Heart right ventricle (tissue), 16 donors: Measurements from ENCODE around the gene REG3A. TPM values are rescaled to one million over a fixed set of nuclear protein-coding genes. Genes with fewer than 3 reads are reported as not detected.

ENCODE experiments used
- ATAC-seq, 8 donors: fragments of 200-7000 bp; cut with Tn5 transposase; one replicate each; pipeline ENCODE4 v1.9.1; 2020; ENCODE audit warnings: mild to moderate bottlenecking in 8 of 8, moderate library complexity in 8 of 8, moderate number of reproducible peaks in 1 of 8
- DNase-seq, 2 donors: peaks; one replicate each; pipeline ENCODE4 v3.0.0-alpha.2; 2020
- H3K27ac ChIP-seq, 10 donors: fragments of 200-600 bp; sonication (generic) in 2 of 10; one replicate each; pipeline versions ENCODE4 v1.5.0 to v1.8.0; 2020 to 2022; ENCODE audit warnings: mild to moderate bottlenecking in 3 of 10
- H3K27me3 ChIP-seq, 7 donors: fragments of 200-600 bp; one replicate each; pipeline ENCODE4 v1.8.0; 2021 to 2022; ENCODE audit warnings: mild to moderate bottlenecking in 2 of 7
- H3K36me3 ChIP-seq, 9 donors: fragments of 200-600 bp; sonication (generic) in 1 of 9; one replicate each; pipeline versions ENCODE4 v1.5.0 to v1.8.0; 2020 to 2022; ENCODE audit warnings: mild to moderate bottlenecking in 2 of 9
- H3K4me1 ChIP-seq, 9 donors: fragments of 200-600 bp; sonication (generic) in 1 of 9; one replicate each; pipeline versions ENCODE4 v1.5.0 to v1.8.0; 2020 to 2022; ENCODE audit warnings: mild to moderate bottlenecking in 4 of 9
- H3K4me3 ChIP-seq, 10 donors: fragments of 200-600 bp; sonication (generic) in 2 of 10; one replicate each; pipeline versions ENCODE4 v1.5.0 to v1.8.0; 2020 to 2022; ENCODE audit warnings: mild to moderate bottlenecking in 7 of 10, moderate library complexity in 2 of 10
- H3K9me3 ChIP-seq, 11 donors: fragments of 200-600 bp in 10 of 11; sonication (generic) in 2 of 11; one replicate each; pipeline versions ENCODE4 v1.5.0 to v1.8.0; 2013 to 2022; ENCODE audit warnings: mild to moderate bottlenecking in 2 of 11, control low read depth in 1 of 11, moderate library complexity in 1 of 11
- WGBS, 2 donors: extraction: QIAGEN DNeasy Blood & Tissue Kit; methylation state at CpG; one replicate each; pipeline ENCODE4 v1.1.7; 2013; ENCODE audit warnings: inconsistent platforms in 1 of 2; 5-methylcytosine and 5-hydroxymethylcytosine counted together
- intact Hi-C, 10 donors: fragments of 100-400 bp; cut with DNase I; formaldehyde crosslinking; loops; one replicate each; pipeline versions ENCODE4 v1.11.1 to v1.14.2; 2022
- polyA plus RNA-seq, 2 donors: library from polyadenylated mRNA; stranded (reverse); fragments of 200-250 nt; gene quantifications; one replicate each; pipeline ENCODE4 v1.2.3, GENCODE V29; 2013
- total RNA-seq, 10 donors: library from RNA; stranded (reverse); fragmentation: NEBNext Ultra II Directional in 3 of 10; extraction: Animal tissue kit (Norgen Biotek cat#: 25700) in 3 of 10; gene quantifications; one replicate each; pipeline versions ENCODE4 v1.2.1 to v1.2.4, GENCODE V29; 2021 to 2023
- TF ChIP-seq, protein P1 (sequence below), 9 donors: fragments of 200-600 bp; sonication (generic) in 2 of 9; IDR thresholded peaks; one replicate each; pipeline versions ENCODE4 v1.5.0 to v1.8.0; 2021 to 2022; ENCODE audit warnings: antibody characterized with exemption in 9 of 9, mild to moderate bottlenecking in 5 of 9, moderate library complexity in 1 of 9
- donor health status: Arrhythmogenic right ventricular cardiomyopathy.
- donor health status: ischemic (EF 13 %, LVEDD 7.1; RV severe dilation, severe dysfunction).
- donor health status: healthy with polysubstance abuse.
- donor health status: DM: no; HTN: yes; CAD: no.
- donor health status: DM: no; HTN: no; CAD: no.
- donor health status: ischemic (EF 25% LVEDD 6.9; RV normal size, moderate dysfunction).
- donor health status: ischemic (EF 25% LVEDD 5.7; RV mildly dilated, moderate dysfunction).
- donor health status: healthy.
- donor health status: DM: yes; HTN: yes; CAD: no.
- donor health status: Ischemic cardiomyopathy.
- donor health status: ischemic (EF 35%, LVEDD 5.7; RV mildly dilated, moderate dysfunction).
- donor health status: nonischemic (EF 11% LVEDD 7.7; RV severe dilation, severe dysfunction).
- donor health status: DM: yes; HTN: yes; CAD: no.
- donor health status: PGD.
- donor health status: ischemic (EF 29% LVEDD 5.4; RV normal size, mild dysfunction).
- donor health status: nonischemic (EF 23%, LVEDD 6.1; RV moderate dilation, normal function).

Gene REG3A
- total and polyA plus RNA-seq, 12 donors = not detected

- Histone ChIP-seq H3K4me1 (no peaks in the 10 kb centered on the region), H3K27me3 (no peaks in the 10 kb centered on the region), H3K9me3 (no peaks in the 10 kb centered on the region), H3K27ac (no peak overlapping the region), H3K4me3 (no peak overlapping the region), H3K36me3 (no peaks in the 10 kb centered on the region)
- TF ChIP-seq, protein P1, sequence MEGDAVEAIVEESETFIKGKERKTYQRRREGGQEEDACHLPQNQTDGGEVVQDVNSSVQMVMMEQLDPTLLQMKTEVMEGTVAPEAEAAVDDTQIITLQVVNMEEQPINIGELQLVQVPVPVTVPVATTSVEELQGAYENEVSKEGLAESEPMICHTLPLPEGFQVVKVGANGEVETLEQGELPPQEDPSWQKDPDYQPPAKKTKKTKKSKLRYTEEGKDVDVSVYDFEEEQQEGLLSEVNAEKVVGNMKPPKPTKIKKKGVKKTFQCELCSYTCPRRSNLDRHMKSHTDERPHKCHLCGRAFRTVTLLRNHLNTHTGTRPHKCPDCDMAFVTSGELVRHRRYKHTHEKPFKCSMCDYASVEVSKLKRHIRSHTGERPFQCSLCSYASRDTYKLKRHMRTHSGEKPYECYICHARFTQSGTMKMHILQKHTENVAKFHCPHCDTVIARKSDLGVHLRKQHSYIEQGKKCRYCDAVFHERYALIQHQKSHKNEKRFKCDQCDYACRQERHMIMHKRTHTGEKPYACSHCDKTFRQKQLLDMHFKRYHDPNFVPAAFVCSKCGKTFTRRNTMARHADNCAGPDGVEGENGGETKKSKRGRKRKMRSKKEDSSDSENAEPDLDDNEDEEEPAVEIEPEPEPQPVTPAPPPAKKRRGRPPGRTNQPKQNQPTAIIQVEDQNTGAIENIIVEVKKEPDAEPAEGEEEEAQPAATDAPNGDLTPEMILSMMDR (IDR thresholded peaks at IDR 0.05) = no peak
- ATAC-seq (no peak), DNase-seq (no peak)
- intact Hi-C loops = no loop called here
- 70 to 84% methylated on average over 9 of the region's 9 CpGs for WGBS, 2 donors
Observed at GRCh38 chr2:79124907-79125720, 34.4 kb downstream of the REG3A start.

GRCh38 chr2:79122676-79123075 is 36.9 kb downstream of the REG3A start:
- ATAC-seq (no peak), DNase-seq (no peak)
- Histone ChIP-seq H3K27me3 (no peaks in the 10 kb centered on the region), H3K4me3 (no peak overlapping the region), H3K4me1 (no peaks in the 10 kb centered on the region), H3K27ac (no peak overlapping the region), H3K36me3 (no peaks in the 10 kb centered on the region), H3K9me3 (peaks cover 0 to 5% (median 0%) of the 10 kb centered on the region in 11 donors)
- intact Hi-C loops = no loop called here
- TF ChIP-seq, protein P1 (IDR thresholded peaks at IDR 0.05) = no peak
- WGBS, 2 donors = 87 to 98% methylated on average over 2 of the region's 2 CpGs

DNA sequence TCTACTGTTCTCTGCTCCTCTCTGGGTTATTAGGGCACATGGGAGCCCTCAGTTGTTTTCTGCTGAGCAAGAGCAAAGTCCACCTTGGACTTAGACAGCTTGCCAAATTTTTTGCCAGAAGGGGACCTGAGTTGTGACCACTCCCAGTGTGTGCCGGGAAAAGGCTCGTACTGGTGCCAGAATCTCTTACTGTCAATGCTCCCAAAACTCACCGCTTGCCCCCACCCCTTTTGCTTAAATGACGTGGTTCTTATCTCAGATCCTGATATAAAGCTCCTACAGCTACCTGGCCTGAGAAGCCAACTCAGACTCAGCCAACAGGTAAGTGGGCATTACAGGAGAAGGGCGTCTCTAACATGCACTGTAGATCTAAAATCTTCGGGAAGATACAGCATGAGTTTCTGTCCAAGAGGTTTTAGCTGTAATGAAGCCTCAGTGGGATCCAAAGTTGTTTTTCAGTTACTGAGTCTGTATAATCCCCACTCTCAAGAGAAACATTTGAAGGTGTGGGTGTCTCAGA is 39.3 kb downstream of the REG3A start, which contains the start of gene REG1A:
Gene REG1A, plus strand, starts transcription at position 295 of the 520 bp plus-strand sequence. CDS start 374 bp downstream, outside the sequence.
- no peak within 1 kb of the TSS for H3K4me3 ChIP-seq
- 64% methylated on average over 6 of the region's 6 CpGs for WGBS, 2 donors
- intact Hi-C loops = no loop called here
- H3K9me3 ChIP-seq = peaks cover 0 to 8% (median 0%) of the 10 kb centered on the region in 11 donors
- ATAC-seq (no peak), DNase-seq (no peak)
- no peaks in the 10 kb centered on the region for H3K4me1 ChIP-seq
- TF ChIP-seq, protein P1 (IDR thresholded peaks at IDR 0.05) = no peak
- no peaks in the 10 kb centered on the region for H3K36me3 ChIP-seq
- no peaks in the 10 kb centered on the region for H3K27me3 ChIP-seq
- no peak within 1 kb of the TSS for H3K27ac ChIP-seq

- Histone ChIP-seq H3K27ac (no peak overlapping the region), H3K4me1 (no peaks in the 10 kb centered on the region), H3K4me3 (no peak overlapping the region), H3K27me3 (no peaks in the 10 kb centered on the region), H3K36me3 (no peaks in the 10 kb centered on the region), H3K9me3 (peaks cover 0 to 12% (median 0%) of the 10 kb centered on the region in 11 donors)
- WGBS, 2 donors = 50 to 51% methylated on average over 2 of the region's 2 CpGs
- DNase-seq = no peak
- TF ChIP-seq, protein P1 (IDR thresholded peaks at IDR 0.05) = no peak
- no peak for ATAC-seq
- intact Hi-C loops = loop anchor here in 1 of 10 donors (1.0 kb wide), 1 partner anchor 14 kb away; no protein-coding TSS in a partner anchor
Observed at GRCh38 chr2:79116997-79117928, 42.3 kb downstream of the REG3A start.
